Transverse colon (tissue), 4 donors: Measurements from ENCODE around the gene GCSAM.
A peak's percentile ranks its signal among the peaks of the same experiment; 100 is the strongest.

Experiments used
- EP300 ChIP-seq: sonication (generic); formaldehyde crosslinking; IDR thresholded peaks from one replicate; pipeline ENCODE4 v1.6.1; 2017; ENCODE audit warnings: antibody characterized with exemption, low read depth
- POLR2A ChIP-seq: fragments of 450-650 bp; IDR thresholded peaks from one replicate; pipeline ENCODE4 v1.6.1; 2016; ENCODE audit warnings: antibody characterized with exemption, mild to moderate bottlenecking, moderate library complexity
- POLR2AphosphoS5 ChIP-seq, 3 donors: sonication (generic); formaldehyde crosslinking; IDR thresholded peaks; one replicate each; pipeline ENCODE4 v1.6.1; 2016; ENCODE audit warnings: antibody characterized with exemption in 3 of 3
- TF ChIP-seq, protein P1 (sequence below), 5 experiments: fragments of 200-600 bp in 3 of 5; fragments of 450-650 bp in 2 of 5; sonication (generic) in 3 of 5; IDR thresholded peaks; 1 replicate in 2 of 5; 2 replicates in 3 of 5; pipeline ENCODE4 v1.5.1; 2016 to 2017; ENCODE audit warnings: antibody characterized with exemption in 5 of 5, inconsistent platforms in 3 of 5, mild to moderate bottlenecking in 2 of 5, moderate library complexity in 1 of 5

DNA sequence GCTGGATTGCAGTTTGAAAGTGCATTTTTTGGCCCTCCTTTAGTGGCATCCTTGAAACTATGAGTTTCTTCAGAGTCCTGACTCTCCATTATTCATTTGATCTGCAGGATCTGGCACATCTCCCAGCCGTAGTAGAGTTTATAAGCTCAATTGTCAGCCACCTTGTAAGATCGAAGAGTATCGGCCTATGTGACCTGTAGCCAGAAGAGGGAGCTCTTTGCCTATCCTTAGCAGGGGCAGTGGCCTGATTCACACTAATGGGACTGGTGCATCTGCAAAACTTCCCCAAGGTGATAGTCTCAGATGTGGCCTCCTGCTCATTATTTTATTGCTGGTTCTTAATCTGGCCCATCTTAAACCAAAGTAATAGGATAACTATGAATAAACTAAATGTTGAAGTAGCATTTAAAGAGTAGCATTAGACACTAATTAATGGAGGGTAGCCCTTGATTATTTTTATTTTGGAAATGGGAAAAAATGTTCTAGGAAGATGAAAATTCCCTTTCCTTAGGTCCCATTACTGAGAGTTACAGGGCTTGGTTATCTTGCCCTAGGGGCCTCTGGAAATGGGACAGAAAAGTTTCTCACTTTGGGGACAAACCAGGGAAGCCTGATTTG, 21.2 kb downstream of the GCSAM start:
- no peak for TF ChIP-seq POLR2AphosphoS5 (IDR thresholded peaks at IDR 0.05)
- no peak for TF ChIP-seq POLR2A
- no peak for TF ChIP-seq EP300
- TF ChIP-seq, protein P1, sequence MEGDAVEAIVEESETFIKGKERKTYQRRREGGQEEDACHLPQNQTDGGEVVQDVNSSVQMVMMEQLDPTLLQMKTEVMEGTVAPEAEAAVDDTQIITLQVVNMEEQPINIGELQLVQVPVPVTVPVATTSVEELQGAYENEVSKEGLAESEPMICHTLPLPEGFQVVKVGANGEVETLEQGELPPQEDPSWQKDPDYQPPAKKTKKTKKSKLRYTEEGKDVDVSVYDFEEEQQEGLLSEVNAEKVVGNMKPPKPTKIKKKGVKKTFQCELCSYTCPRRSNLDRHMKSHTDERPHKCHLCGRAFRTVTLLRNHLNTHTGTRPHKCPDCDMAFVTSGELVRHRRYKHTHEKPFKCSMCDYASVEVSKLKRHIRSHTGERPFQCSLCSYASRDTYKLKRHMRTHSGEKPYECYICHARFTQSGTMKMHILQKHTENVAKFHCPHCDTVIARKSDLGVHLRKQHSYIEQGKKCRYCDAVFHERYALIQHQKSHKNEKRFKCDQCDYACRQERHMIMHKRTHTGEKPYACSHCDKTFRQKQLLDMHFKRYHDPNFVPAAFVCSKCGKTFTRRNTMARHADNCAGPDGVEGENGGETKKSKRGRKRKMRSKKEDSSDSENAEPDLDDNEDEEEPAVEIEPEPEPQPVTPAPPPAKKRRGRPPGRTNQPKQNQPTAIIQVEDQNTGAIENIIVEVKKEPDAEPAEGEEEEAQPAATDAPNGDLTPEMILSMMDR (IDR thresholded peaks at IDR 0.05): peak; percentile 54 to 65 (median 64)
